ENCODE data around the gene TCERG1. TPM values are rescaled to one million over a fixed set of nuclear protein-coding genes. Genes with fewer than 3 reads are reported as not detected.

The TCERG1 gene
- total RNA-seq, result 67.0 TPM

GRCh38 chr5:146446861-146447733 lies at the start of gene TCERG1:
Gene TCERG1 (plus strand): TSS chr5:146447333. CDS start chr5:146447350, 17 bp downstream.
- DNase-seq (ENCODE audit: low spot score), result peak; percentile 99
- peak; percentile 99 for ATAC-seq
- intact Hi-C loops (cut with DNase I), result no loop called here

- intact Hi-C loops (cut with DNase I), result no loop called here
- DNase-seq (ENCODE audit: low spot score), result no peak
- ATAC-seq, result no peak
Observed at GRCh38 chr5:146398826-146399225, 48.3 kb upstream of the TCERG1 start.

GRCh38 chr5:146399481-146399880 lies 47.7 kb upstream of the TCERG1 start:
- ATAC-seq, result no peak
- no peak for DNase-seq (ENCODE audit: low spot score)
- intact Hi-C loops (cut with DNase I), result no loop called here

- intact Hi-C loops (cut with DNase I), result no loop called here
- ATAC-seq (no peak), DNase-seq (ENCODE audit: low spot score) (no peak)
Observed at GRCh38 chr5:146400201-146400600, 46.9 kb upstream of the TCERG1 start.

DNA sequence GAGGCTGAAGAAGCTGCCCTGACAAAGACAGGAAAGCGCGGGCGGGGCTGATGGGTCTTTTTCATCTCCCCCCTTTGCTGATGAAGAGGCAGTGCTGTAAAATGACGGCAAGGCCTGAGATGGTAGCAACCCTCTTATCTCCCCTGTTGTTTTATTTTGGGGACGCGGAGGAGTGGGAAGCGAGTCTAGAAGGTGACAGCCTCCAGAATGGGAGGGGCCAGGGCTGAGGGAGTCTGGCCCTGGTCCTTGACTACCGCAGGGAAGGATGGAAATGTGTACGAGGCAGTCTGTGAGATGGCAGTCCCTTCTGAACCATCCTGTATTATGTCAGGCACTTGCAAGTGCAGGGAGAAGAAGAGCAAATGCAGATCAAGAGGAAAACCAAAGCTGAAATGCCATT lies 46.1 kb upstream of the TCERG1 start:
- no peak for DNase-seq (ENCODE audit: low spot score)
- intact Hi-C loops (cut with DNase I), result no loop called here
- no peak for ATAC-seq

DNA sequence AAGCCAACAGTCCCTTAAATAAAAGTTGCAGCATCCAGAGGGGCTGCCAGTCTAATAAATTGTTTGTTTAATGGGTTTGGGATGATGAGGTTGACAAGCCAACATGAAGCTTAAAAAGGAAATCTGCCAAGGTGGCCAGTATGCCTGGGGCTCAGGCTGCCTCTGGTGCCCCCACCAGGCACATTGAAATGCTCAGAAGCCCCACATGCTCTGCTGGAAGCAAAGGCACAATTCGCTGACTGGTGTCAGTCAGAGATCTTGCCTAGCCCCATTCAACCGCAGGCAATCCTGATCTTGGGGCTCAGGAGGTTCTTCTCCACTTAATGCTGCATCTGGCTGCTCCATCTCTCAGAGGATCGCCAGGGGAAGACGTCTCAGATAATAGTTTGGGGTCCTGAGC lies 44.2 kb upstream of the TCERG1 start:
- intact Hi-C loops (cut with DNase I), result no loop called here
- DNase-seq (ENCODE audit: low spot score), result no peak
- no peak for ATAC-seq

- DNase-seq (ENCODE audit: low spot score) (no peak), ATAC-seq (no peak)
- intact Hi-C loops (cut with DNase I), result no loop called here
Observed at GRCh38 chr5:146409054-146409671, 38.0 kb upstream of the TCERG1 start.

DNA sequence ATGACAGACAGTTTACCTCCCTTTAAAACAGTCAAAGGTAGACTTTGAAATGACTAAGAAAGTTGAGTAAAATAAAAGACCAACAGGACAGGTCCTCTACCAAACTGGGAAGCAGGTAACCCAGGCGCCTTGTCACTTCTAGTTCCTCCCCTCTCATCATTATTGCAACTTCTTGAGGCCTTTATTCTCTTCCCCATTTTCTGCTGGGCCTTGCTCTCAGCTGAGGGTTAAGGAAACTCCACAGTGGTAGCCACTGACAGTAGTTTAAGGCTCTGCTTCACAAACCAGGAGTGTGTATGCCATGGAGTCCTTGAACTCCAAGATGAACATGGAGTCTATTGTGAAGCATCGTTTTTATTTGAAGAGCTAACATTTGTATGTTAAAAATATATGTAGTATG lies 36.9 kb upstream of the TCERG1 start:
- DNase-seq (ENCODE audit: low spot score) (no peak), ATAC-seq (no peak)
- intact Hi-C loops (cut with DNase I), result no loop called here

- ATAC-seq, result no peak
- intact Hi-C loops (cut with DNase I), result no loop called here
- DNase-seq (ENCODE audit: low spot score), result no peak
Observed at GRCh38 chr5:146419696-146420095, 27.4 kb upstream of the TCERG1 start.

GRCh38 chr5:146425023-146425422 lies 22.1 kb upstream of the TCERG1 start:
- no peak for ATAC-seq
- intact Hi-C loops (cut with DNase I), result no loop called here
- no peak for DNase-seq (ENCODE audit: low spot score)

- DNase-seq (ENCODE audit: low spot score) (no peak), ATAC-seq (no peak)
- intact Hi-C loops (cut with DNase I), result no loop called here
Observed at GRCh38 chr5:146426305-146426704, 20.8 kb upstream of the TCERG1 start.

DNA sequence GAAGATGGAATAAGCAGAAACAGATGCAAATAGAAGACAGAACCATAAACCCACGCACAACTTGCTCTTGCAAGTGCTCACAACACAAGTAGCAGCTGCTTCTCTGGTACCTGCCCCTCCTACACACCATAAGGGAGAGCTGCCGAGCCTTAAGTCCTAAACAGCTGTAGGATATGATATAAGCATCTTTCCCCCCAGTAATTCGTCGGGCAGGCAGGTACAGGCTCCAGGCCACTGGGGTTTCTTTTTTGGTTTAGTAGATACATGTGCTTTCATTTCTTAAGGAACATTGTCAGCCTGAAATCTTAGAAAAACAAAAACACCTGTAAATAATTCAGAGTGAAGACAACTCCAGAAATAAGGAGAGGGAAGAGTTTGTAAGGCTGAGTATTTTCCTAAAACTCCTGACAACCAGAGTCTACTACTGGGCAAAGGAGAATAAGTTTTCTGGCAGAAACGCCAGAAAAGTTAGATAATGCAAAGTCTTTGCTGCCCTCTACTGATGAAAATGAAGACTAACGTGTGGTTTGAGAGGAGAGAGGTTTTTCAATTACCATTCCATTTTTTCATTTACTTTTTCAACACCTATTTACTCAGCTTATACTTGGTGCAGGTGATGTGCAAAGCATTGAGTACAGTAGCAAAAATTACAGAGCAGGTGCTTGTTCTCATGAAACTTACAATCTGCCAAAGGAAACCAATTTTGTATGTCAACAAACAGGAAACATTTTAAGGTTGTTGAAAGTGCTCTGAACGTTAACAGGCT lies 20.1 kb upstream of the TCERG1 start:
- ATAC-seq (peak; percentile 75), DNase-seq (ENCODE audit: low spot score) (no peak)
- intact Hi-C loops (cut with DNase I), result no loop called here

GRCh38 chr5:146427619-146427997 lies 19.5 kb upstream of the TCERG1 start:
- DNase-seq (ENCODE audit: low spot score) (no peak), ATAC-seq (no peak)
- intact Hi-C loops (cut with DNase I), result no loop called here

GRCh38 chr5:146428658-146429057 lies 18.5 kb upstream of the TCERG1 start:
- intact Hi-C loops (cut with DNase I), result no loop called here
- ATAC-seq (no peak), DNase-seq (ENCODE audit: low spot score) (no peak)

GRCh38 chr5:146440353-146440752 lies 6.8 kb upstream of the TCERG1 start:
- DNase-seq (ENCODE audit: low spot score) (no peak), ATAC-seq (no peak)
- intact Hi-C loops (cut with DNase I), result no loop called here

DNA sequence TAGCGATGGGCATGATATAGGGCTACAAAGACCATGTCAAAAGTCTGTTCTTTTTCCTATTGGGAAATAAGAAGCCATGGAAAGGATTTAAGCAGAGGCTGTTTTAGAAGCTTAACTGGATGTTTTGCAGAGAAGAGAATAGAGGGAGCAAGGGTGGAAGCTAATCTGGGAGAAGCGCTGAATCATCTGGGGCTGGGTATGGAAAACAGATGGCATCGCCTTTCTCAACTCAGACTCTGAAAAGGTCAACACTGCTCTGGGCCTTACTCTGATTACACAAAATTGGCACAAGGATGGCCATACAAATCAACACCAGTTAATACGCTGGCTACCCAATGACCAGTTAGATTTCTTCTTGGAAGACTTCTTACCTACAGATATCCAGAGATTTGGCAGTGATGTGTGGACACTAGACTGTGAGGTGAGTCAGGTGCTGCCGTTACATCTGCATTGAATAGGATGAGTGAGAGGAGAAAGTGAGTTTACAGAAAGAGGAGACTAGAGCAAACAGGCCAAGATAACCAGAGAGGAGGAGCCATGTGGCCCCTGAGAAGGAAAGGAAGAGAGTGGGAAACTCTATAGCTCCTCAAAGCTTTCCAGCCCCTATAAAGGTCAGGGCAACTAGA lies 6.2 kb upstream of the TCERG1 start:
- DNase-seq (ENCODE audit: low spot score) (no peak), ATAC-seq (no peak)
- intact Hi-C loops (cut with DNase I), result no loop called here

DNA sequence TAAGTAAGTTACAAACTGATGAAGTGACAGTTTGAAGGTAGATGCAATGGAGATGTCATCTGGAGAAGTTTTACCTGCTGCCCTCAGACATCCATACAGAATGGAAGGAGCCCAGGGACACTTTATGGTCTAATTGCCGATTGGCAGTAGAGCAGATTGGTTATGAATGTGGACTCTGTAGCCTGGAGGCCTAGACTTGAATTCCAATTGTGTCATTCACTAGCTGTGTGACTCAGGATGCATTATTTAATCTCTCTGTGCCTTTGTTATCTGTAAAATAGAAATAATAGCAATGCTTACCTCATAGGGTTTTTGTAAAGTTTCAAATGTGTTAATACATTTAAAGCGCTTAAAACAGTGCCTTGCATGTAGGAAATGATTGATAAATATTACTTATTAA lies 5.2 kb upstream of the TCERG1 start:
- intact Hi-C loops (cut with DNase I), result no loop called here
- ATAC-seq (no peak), DNase-seq (ENCODE audit: low spot score) (no peak)

DNA sequence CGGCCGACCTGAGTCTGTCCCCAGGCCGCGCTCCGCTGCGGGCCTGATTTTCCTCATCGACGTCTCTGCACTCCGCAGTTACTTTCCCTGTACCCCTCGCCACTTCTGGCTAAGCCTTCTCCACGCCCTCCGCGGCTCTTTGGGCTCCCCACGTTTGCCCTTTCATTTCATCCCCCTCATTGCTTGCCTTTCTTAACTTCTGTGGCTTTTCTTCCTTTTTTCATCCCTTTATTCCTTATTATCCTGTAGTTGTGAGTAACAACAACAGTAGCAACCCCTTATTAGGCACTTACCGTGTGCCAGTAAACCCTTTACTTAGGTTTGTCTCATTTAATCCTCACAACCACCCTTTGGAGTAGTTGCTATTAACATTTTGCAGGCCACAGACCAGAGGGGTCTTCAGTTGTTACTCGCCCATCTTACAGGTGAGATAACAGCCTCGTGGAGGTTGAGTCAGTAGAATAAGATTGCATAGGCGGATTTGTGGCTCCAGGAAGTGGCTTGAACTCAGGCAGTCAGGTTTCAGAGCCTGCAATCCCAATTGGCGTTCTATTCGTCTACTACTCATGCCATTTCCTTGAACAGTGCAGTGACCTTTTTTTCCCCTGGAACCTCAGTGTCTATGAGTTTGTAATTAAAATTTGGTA lies 724 bp downstream of the TCERG1 start:
- intact Hi-C loops (cut with DNase I), result no loop called here
- no peak for ATAC-seq

More for the DNA sequence above, 724 bp downstream of the TCERG1 start:
- DNase-seq (ENCODE audit: low spot score), result no peak

All from sciatic nerve (tissue), 2 donors.